ENCODE data around the gene MUC5AC. TPM values are rescaled to one million over a fixed set of nuclear protein-coding genes. Genes with fewer than 3 reads are reported as not detected.

Gene MUC5AC, protein sequence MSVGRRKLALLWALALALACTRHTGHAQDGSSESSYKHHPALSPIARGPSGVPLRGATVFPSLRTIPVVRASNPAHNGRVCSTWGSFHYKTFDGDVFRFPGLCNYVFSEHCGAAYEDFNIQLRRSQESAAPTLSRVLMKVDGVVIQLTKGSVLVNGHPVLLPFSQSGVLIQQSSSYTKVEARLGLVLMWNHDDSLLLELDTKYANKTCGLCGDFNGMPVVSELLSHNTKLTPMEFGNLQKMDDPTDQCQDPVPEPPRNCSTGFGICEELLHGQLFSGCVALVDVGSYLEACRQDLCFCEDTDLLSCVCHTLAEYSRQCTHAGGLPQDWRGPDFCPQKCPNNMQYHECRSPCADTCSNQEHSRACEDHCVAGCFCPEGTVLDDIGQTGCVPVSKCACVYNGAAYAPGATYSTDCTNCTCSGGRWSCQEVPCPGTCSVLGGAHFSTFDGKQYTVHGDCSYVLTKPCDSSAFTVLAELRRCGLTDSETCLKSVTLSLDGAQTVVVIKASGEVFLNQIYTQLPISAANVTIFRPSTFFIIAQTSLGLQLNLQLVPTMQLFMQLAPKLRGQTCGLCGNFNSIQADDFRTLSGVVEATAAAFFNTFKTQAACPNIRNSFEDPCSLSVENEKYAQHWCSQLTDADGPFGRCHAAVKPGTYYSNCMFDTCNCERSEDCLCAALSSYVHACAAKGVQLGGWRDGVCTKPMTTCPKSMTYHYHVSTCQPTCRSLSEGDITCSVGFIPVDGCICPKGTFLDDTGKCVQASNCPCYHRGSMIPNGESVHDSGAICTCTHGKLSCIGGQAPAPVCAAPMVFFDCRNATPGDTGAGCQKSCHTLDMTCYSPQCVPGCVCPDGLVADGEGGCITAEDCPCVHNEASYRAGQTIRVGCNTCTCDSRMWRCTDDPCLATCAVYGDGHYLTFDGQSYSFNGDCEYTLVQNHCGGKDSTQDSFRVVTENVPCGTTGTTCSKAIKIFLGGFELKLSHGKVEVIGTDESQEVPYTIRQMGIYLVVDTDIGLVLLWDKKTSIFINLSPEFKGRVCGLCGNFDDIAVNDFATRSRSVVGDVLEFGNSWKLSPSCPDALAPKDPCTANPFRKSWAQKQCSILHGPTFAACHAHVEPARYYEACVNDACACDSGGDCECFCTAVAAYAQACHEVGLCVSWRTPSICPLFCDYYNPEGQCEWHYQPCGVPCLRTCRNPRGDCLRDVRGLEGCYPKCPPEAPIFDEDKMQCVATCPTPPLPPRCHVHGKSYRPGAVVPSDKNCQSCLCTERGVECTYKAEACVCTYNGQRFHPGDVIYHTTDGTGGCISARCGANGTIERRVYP (N-terminal part only)
- total RNA-seq (not detected), total RNA-seq (0 to 0.30 (median 0) reads per million in 172 experiments)
- polyA plus RNA-seq (2013, experiment 1 of 2) = not detected
- under 0.01 TPM for polyA plus RNA-seq (2013, experiment 2 of 2)

DNA sequence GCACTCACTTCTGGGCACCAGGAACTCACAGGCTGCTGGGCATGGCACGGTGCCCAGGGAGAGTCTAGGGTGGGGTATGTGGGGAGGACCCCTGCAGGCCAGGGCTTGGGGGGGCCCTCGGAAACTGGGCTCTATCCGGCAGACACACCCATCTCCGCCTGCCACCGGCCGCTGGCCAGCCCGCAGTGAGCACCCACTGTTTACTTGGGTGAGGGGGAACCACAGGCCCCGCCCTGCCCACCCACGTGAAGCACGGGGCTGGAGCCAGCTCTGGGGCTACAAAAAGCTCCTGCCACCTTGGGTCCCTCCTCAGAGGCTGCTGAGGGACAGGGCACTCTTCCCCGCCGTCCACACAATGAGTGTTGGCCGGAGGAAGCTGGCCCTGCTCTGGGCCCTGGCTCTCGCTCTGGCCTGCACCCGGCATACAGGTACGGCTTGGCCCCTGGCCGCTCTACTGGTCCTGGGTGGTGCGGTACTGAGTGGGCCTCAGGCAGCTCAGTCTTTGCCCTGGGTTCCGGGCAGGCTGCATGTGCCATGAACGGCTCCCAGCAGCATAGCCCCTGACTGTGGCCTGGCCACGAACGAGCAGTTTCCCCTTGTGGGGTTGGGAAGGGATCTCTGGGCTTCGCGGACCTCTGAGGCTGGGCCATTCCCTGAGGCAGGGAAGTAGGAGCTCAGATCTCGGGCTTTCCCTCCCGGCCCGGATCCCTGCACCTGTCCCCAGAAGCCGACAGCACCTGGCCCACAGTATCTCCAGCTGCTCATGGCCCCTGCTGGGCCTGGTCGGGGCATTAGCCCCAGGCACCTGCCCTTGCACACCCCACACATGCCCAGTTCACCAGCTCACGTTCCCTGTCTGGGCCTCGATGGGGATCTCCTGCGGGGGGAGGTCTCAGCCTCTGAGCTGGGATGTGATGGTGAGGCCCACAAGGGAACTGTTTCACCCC lies at the start of gene MUC5AC:
Gene MUC5AC, plus strand, starts transcription at position 309 of the 947 bp plus-strand sequence. Its CDS starts 47 bp downstream, at position 356.
- peak in 2 of 14 experiments; percentile 11 to 16 for DNase-seq
- Mint-ChIP-seq H3K4me1 (ENCODE audit: low read depth) (no peaks in the 10 kb centered on the region), H3K27ac (no peak within 1 kb of the TSS), H3K4me3 (no peak within 1 kb of the TSS), H3K27me3 (no peaks in the 10 kb centered on the region), H3K36me3 (ENCODE audit: low read depth) (no peaks in the 10 kb centered on the region), H3K9me3 (no peaks in the 10 kb centered on the region)
- CTCF ChIA-PET = no interaction called here
- Histone ChIP-seq H3K27ac (ENCODE audit: low read depth in 1 of 2, low read length in 2 of 2) (no peak within 1 kb of the TSS), H3K36me3 (ENCODE audit: insufficient read depth, low read length) (no peaks in the 10 kb centered on the region), H3K27me3 (ENCODE audit: control insufficient read depth in 1 of 2, insufficient read depth in 2 of 2, low read length in 2 of 2) (no peaks in the 10 kb centered on the region), H3K4me3 (ENCODE audit: low read length) (no peak within 1 kb of the TSS), H3K4me1 (ENCODE audit: insufficient read depth, low read length) (no peaks in the 10 kb centered on the region), H3K9me3 (ENCODE audit: control insufficient read depth in 1 of 2, insufficient read depth in 1 of 2, low read length in 2 of 2) (peaks cover 0 to 22% of the 10 kb centered on the region in 2 experiments)
- intact Hi-C loops (cut with DNase I, micrococcal nuclease) = no loop called here
- TF ChIP-seq, protein P1, sequence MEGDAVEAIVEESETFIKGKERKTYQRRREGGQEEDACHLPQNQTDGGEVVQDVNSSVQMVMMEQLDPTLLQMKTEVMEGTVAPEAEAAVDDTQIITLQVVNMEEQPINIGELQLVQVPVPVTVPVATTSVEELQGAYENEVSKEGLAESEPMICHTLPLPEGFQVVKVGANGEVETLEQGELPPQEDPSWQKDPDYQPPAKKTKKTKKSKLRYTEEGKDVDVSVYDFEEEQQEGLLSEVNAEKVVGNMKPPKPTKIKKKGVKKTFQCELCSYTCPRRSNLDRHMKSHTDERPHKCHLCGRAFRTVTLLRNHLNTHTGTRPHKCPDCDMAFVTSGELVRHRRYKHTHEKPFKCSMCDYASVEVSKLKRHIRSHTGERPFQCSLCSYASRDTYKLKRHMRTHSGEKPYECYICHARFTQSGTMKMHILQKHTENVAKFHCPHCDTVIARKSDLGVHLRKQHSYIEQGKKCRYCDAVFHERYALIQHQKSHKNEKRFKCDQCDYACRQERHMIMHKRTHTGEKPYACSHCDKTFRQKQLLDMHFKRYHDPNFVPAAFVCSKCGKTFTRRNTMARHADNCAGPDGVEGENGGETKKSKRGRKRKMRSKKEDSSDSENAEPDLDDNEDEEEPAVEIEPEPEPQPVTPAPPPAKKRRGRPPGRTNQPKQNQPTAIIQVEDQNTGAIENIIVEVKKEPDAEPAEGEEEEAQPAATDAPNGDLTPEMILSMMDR (IDR thresholded peaks at IDR 0.05) = no peak
- ATAC-seq (ENCODE audit: poor library complexity) = no peak
- POLR2A ChIA-PET = no interaction called here

DNA sequence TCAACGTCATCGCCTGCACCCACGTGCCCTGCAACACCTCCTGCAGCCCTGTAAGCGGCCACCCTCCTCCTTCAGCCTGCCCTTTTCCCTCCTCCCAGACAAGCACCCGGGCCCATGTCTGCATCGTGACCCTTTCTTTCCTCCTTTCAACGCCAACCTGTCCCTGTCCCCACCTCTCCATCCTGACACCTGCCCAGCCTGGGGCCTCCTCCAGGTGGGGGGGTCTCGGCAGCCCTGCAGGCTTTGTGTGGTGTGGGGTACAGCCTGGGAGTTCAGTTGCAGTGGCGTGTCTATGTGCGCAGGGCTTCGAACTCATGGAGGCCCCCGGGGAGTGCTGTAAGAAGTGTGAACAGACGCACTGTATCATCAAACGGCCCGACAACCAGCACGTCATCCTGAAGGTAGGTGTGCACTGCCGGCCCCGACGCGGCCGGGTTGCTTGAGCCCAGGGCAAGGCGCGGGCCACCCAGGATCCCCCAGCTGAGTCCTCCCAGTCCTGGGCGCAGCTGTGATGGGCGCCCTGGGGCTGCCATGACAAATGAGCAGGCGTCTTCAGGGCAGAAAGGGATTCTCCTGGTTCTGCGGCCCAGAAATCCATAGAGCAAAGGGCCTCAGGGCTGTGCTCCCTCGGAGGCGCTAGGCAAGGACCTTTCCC lies 49.4 kb upstream of the MUC5AC start:
- intact Hi-C loops (cut with DNase I, micrococcal nuclease) = no loop called here
- no peaks in the 10 kb centered on the region for H3K27me3 ChIP-seq (ENCODE audit: control insufficient read depth in 1 of 2, insufficient read depth in 2 of 2, low read length in 2 of 2)
- Mint-ChIP-seq H3K4me3 (no peak overlapping the region), H3K27me3 (no peaks in the 10 kb centered on the region), H3K27ac (no peak overlapping the region), H3K4me1 (ENCODE audit: low read depth) (no peaks in the 10 kb centered on the region), H3K36me3 (ENCODE audit: low read depth) (no peaks in the 10 kb centered on the region), H3K9me3 (no peaks in the 10 kb centered on the region)
- H3K36me3 ChIP-seq (ENCODE audit: insufficient read depth, low read length) = no peaks in the 10 kb centered on the region
- no peaks in the 10 kb centered on the region for H3K4me1 ChIP-seq (ENCODE audit: insufficient read depth, low read length)
- no peak for ATAC-seq (ENCODE audit: poor library complexity)
- H3K9me3 ChIP-seq (ENCODE audit: control insufficient read depth in 1 of 2, insufficient read depth in 1 of 2, low read length in 2 of 2) = peaks cover 0 to 13% of the 10 kb centered on the region in 2 experiments
- H3K27ac ChIP-seq (ENCODE audit: low read depth in 1 of 2, low read length in 2 of 2) = no peak overlapping the region
- H3K4me3 ChIP-seq (ENCODE audit: low read length) = no peak overlapping the region
- CTCF ChIA-PET = no interaction called here
- DNase-seq = no peak
- POLR2A ChIA-PET = no interaction called here
- TF ChIP-seq, protein P1 (IDR thresholded peaks at IDR 0.05) = no peak
